Measurements from ENCODE around the gene C3orf22.
"Not testable (repeated sequence)": the region's sequence is repeated elsewhere in the genome, so short reads cannot be mapped to it uniquely, and the experiment has no call there.

Gene C3orf22, protein sequence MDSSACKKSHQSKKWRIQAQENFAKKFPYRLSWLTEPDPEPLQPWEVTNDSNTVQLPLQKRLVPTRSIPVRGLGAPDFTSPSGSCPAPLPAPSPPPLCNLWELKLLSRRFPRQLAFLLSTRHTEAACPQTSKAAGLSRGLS

DNA sequence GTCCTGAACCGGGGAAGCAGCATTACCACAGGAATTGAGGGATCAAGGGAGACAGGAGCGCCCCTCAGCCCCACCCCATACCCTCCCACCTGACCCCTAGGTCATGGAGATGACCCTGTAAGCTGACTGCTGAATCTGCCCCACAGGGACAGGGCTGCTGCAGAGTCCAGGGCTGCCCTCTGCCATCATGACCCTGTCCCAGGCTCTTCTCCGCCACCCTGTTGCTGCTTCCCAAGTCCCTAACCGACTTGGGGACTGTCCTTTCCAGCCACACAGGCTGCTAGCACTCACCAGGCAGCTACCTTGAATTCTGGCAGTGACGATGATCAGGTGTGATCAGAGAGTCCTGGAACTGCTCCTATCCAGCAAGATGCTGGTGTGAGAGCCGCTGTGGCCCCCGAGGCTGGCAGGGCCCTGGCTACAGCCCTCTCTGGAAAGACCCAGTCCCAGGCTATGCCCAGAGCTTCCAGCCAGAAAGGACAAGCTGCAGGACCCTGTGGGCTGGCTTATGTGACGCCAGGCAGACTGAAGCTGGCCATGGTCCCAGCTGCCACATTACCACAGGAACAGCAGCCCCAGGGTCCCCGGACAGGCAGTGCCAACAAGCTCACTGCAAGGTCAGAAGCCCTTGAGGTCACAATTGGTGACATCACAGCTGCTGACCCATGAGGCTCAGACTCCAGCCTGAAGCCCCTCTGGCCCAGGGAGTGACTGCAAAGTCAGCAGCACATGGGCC lies at the start of gene C3orf22:
C3orf22 (minus strand) TSS at position 597 of the 736 bp plus-strand sequence. CDS start 5,542 bp downstream, outside the sequence.
- DNase-seq: no peak

DNA sequence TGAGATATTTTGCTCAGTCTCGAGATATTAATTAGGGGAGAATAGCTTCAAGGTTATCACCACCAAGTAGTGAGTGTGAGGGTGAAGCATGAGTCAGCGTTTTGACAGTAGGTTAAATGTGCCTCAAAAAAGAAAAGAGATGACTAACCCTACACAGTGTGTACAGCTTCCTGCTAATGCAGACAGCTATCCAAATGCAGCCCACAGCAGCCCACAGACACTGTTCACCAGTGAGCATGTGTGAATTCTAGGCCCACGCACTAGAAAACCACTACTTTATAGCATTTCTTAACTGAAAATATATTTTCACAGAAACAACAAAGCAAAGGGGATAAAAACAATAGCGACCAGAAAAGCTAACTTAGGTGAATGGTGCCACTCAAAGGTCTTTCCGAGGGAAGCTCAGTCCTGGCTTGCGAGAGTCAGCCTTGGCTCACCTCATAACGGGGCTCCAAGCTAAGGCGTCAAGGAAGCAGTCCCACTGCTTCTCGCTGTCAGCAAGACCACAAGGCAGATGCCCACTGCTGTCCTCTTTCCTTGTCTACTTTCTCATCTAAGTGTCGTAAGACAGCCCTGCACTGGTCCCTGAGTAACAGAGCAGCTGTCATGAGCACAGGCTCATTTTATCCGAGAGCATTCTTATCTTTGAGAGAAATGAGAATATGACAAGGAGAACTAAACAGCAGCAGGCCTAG lies 48.6 kb upstream of the C3orf22 start:
- no peak for DNase-seq

DNA sequence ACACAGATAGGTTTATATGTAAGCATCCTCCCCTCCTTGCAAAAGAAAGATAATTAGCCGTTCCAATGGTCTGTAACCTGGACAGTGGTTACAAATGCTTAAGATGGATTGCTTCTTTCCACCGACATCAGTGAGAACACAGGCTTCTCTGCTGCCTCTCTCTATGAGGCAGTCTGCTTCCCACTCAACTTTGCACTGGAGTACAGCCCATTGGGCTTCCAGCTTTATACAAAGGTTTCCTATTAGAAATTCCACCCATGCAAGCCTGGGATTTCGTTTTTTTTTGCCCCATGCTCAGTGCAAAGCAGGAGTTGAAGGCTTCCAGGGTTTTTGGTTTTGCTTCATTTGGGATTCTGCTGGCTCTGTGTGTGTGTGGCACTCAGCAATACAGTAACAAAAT lies 47.3 kb upstream of the C3orf22 start:
- no peak for DNase-seq

DNA sequence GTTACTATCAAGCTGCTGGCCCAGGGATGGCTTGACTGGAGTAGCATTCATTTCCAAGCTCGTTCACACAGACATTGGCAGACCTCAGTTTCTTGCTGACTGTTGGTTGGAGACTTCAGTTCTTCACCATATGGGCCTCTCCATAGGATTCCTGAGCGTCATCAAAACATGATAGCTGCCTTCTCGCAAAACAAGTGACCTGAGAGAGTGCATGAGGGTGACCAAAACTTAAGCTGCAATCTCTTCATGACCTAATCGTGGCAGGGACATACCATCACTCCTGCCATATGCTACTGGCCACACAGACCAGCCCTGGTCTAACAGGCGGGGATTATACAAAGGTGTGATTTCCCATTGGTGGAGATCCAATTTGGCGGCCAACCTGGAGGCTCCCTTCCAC lies 46.0 kb upstream of the C3orf22 start:
- no peak for DNase-seq

DNA sequence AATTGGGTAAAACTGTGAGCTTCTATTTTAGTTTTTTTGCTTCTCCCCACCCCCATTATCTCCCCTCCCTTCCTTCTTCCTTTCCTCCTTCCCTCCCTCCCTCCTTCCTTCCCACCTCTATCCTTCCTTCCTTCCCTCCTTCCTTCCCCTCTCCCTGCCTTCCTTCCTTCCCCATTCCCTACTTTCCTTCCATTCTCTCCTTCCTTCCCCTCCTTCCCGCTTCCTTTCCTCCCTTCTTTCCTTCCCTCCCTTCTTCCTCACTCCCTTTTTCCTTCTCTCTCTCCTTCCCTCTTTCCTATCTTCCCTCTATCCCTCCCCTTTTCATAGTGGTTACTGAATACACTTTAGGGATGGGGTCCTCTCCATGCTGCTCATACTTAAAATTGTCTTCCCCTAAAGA lies 40.4 kb upstream of the C3orf22 start:
- no peak for DNase-seq

DNA sequence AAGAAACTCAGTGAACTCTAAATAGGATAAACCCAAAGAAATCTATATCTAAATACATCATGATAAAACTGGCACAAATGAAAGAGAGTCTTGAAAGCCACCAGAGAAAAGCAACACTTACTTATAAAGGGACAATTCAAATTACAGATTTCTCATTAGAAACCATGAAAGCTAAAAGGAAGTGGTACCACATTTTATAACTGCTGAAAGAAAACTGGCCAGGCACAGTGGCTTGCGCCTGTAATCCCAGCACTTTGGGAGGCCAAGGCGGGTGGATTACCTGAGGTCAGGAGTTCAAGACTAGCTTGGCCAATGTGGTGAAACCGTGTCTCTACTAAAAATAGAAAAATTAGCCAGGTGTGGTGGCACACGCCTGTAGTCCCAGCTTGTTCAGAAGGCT lies 36.7 kb upstream of the C3orf22 start:
- not testable (repeated sequence) for DNase-seq

DNA sequence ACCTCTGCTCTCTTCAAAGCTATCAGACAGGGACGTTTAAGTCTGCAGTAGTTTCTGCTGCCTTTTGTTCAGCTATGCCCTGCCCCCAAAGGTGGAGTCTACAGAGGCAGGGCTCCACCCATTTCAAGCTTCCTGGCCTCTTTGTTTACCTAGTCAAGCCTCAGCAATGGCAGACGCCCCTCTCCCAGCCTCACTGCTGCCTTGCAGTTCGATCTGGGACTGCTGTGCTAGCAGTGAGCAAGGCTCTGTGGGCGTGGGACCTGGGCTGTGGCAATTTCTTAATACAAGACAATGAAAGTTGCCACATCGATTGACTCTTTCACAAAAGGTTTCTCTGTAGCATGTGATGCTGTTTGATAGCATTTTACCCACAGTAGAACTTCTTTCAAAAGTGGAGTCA lies 32.8 kb upstream of the C3orf22 start:
- not testable (repeated sequence) for DNase-seq

DNA sequence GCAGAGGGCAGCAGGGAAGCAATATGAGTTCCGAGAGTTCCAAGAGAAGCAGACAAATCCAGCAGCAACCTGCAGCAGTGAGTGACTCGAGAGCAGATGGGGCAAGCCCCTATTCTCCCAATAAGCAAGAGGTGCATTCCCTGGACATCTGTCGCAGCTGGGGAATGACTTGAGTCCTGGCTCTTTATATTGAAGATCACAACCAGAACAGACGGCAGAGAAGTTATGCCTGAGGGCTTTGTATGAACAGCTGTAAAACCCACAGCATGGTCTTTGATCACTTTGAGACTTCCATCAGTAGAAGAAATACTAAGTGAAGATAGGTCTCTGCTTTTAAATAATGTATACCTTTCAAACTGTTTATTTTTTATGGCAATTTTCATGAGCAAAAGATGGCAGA lies 23.6 kb upstream of the C3orf22 start:
- DNase-seq: no peak

DNA sequence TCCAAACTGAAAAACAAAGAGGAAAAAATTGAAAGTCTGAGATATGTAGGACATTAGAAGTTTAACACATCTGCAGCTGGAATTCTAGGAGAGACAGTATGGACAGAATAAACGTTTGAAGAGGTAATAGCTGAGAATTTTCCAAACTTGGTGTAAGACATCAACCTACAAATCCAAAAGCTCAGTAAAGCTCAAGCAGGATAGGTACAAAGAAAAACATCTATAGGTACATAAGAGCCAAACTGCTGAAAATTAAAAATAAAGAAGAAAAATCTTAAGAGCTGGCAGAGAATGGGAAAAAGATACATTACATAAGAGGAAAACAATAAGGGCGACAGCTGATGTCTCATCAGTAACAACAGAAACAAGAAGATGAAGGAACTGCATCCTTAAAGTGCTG lies 22.8 kb upstream of the C3orf22 start:
- no peak for DNase-seq

DNA sequence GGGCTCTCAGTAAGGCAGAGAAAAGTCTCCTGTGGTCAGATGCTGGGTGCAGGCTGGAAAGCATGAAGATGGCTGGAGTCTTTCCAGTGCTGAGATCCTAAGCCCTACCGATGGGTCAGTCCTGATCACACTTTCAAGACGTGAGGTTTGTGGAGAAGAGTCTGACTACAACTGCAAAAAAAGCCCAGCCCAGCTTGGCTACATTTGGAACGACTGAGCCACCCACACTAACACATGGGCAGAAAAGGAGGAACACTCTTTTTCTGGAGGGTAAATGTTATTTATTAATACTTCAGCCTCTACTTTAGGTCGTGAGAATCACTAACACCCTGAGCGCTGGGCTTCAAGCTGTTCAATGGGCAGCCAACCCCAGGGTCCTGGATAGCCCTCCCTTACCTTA lies 22.0 kb upstream of the C3orf22 start:
- DNase-seq: no peak

DNA sequence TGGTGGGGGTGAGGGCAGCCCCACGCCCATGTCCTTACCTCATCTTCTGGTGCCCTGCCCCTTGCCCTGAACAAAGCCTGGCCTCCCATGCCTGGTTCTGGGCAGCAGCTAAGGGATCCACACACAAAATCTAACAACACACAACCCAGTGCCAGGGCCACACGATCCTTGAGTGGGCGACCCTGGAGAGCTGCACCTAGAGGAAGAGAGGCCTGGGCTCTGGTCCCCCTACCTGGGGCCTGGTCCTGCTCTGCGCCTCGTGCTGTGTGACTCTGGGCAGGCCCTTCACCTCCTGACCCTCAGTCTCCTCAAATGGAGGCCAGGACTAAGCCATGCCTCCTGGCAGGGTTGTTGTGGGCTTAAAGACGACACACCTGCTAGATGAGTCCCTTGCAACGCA lies 20.0 kb upstream of the C3orf22 start:
- DNase-seq: no peak

DNA sequence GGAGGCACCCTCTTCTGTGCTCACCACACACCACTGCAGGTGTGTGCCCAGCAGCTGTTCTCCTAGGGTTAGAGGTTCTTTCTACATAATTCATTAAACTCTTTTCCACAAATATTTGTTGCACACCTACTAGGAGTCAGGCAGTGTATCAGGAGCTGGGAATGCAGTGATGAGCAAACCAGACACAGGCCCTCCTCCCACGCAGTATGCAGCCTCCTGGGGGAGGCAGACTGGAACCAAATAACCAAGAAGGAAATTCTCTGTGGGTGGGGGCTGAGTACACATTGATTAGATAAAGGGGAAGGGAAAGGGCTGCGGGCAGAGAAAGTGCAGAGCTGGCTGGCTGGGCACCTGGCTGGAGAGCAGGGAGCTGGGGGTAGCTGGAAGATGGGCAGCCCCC lies 18.5 kb upstream of the C3orf22 start:
- no peak for DNase-seq

DNA sequence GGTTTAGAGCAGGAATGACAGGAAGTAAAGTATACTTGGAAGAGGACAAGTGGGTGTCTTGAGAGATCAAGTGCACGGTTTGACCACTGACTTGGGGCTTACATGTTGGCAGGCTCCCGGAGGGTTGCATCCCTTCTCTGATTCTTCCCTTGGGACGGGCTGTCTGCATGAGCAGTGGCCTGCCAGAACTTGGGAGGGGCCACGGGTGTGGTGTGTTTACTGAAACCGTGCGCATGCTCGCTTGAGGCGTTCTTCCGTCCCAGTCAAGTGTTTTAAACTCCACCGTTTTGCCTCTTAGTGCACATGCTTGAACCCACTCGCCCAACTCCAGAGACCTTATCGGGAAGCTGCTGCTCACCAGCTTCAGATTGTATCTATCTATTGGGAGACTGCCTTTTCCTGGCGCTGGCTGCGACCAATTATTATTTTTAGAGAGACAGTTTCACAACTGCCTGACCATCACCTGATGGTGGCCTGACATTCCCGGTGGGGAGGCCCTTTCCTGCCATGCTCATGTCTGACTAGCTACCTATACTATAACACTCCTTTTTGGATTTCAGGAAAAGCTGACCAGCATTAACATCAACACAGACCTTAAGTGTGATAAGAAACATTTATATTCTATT lies 14.9 kb upstream of the C3orf22 start:
- no peak for DNase-seq

DNA sequence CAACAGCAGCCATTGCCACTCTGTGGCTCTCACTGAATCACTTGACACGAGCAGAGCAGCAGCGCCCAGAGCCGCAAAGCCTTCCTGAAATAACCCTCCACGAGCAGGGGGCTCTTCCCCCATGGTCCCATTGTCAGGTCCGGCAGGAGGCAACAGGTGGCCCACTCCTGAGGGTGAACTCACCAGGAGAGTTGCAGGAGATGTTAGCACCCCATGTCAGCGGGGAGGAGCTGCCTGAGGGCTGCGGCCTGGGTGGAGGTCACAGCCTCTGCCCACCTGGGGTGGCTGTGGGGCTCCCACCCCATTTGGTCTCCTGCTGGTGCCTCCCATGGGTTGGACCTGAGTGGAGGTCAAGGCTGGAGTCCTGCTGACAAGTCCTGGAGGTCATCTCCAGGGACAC lies 12.3 kb upstream of the C3orf22 start:
- DNase-seq: no peak

DNA sequence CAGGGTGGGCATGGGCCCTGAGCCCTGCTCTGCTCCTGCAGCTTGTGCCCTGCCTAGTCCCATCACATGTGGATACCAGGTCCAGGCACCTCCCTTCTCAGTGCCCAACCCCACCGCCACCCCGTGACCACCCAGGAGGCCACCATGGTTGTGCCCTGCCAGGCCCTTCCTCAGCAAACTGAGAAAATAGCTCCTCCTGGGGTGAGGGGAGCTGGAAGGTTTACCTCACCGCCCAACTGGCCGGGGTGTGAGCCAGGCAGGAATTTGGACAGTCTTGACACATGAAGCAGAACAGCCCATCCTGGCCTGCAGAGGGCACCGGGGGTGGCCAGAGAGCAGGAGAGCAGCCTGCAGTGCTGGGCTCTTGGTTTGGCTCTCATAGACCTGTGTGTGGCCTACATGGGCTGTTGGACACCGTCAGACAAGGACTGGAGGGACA lies 11.4 kb upstream of the C3orf22 start:
- DNase-seq: no peak

DNA sequence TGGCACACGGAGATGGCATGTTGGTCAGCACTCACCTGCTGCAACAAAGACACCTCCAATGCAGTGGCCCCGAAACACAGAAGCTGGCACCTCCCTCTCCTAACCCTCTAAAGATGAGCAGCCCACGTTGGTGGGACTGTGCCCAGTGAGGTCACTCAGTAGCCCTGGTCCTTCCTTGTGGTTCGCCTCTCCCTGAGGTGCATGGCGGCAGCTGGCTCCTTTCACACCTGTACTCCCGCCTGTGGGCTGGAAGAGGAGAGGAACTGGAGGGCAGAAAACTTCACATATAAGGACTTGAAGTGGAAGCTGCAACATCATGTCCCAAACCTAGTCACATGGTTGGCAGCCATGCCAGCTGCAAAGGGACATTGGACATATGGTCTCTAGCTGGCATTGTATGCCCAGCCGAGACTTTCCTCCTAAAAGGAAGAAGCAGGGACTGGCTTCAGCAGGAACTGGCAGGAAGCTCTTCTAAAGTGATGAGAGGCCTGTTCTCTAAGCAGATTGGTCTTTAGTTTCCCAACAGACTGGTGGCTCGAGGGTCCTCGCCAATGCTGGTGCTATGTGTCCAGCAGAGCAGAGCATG lies 10.8 kb upstream of the C3orf22 start:
- no peak for DNase-seq

DNA sequence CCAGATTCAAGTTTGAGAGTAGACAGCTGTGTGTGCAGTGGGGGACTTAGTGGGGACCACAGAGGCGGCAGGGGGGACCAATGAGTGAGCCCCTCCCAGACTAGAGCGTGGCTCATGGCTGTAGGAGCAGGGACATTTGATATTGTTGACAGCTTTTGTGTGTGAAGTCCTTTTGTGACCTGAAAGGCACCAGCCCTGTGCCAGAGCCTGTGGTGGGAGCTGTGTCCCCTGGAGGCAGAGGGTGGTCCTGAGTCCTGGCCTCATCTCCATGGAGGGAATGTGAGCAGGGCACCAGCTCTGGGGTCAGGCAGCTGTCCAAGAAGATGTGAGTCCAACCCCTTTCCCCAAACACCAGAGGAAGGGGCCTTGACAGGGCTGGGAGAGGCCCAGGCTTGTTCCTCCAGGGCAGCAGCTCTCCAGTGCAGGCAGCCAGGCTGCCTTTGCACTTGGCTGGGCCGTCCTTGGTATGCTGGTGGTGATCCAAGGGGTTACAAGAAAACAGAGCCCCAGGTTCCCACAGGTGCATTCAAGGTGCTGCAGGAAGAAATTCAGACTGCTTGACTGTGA lies 10.1 kb upstream of the C3orf22 start:
- DNase-seq: no peak

DNA sequence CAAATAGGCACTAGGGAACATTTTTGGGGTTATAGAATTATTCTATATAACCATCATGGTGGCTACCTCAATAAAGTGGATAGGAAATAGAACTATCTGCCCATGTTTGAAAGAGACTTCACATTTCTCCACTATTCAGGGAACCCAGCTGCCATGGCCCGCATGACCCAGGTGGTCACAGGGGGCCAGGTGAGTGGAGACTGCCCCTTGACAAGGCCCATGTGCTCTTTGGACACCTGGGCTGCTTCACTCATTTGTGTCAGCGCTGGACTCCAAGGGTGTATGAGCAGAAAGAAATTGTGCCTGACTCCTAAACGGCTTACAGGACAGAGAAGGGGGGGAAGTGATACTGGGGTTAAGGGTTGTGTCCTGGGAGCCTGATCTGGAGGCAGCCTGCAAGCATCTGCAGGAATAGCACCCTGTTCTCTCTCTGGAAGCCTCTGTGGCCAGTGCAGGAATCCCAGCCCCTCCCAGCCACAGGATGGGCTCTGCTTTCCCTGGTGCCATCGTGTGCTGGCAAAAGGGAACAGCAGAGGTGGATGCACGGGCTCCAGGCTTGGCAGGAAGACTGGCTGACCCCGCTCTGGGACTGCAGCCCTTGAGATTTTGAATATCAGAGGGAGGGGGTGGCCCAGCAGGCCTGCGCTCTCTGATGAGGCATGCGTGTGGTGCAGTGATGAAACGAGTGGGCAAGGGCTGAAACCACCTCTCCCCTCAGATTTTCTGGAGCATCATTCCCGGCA lies 9.1 kb upstream of the C3orf22 start:
- DNase-seq: no peak

DNA sequence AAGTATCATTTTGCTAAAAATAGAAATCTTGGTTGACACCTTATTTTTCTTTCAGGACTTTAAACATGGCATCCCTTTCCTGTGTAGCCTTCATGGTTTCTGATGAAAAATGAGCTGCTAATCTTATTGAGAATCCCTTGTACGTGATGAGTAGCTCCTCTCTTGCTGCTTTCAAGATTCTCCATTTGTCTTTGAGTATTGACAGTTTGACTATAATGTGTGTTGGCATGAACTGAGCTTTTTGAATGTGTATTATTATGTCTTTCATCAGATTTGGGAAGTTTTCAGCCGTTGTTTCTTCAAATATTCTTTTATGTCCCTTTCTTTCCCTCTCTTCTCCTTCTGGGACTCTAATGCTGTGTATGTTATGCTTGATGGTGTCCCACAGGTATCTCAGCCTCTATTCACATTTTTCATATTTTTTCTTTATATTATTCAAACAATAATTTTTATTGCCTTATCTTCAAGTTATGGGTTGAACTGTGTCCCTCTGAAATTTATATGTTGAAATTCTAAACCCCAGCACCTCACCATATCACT lies 4.1 kb upstream of the C3orf22 start:
- no peak for DNase-seq

DNA sequence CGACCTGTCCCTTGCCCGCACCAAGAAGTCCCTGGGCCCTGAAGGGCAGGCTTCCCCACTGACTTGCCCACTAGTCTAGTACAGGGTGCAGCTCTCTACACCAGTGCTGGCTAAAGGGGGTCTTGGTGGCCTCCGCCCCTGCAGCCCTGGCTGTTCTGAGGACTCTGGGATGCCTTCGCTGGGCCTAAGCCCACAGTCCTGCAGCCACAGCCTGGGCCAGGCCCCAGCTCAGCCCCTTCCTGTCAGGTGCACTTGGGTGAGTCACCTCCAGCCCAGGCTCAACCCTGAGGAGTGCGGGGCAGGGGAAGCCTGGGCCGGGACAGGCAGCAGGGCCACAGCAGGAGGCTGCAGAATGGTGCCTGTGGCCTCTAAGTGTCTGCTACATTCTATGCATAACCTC lies 971 bp downstream of the C3orf22 start:
- no peak for DNase-seq

DNA sequence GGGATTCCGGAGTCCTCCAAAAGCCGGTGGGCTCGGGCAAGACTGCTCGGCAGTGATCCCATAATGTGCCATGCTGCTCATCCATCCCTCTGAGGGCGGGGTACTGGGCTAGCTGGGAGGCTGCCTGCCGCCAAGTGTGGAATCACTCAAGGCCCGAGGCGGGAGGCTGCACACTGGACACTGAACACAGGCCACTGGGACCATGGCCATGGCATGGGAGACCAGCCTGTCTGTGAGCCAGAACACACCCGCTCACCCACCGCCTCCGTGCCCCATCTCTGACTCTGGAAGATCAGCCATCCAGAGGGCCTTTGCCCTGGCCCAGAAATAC lies 1.4 kb downstream of the C3orf22 start:
- no peak for DNase-seq
